Measurements from ENCODE around the gene ANKS1A.
"Not testable (repeated sequence)": the region's sequence is repeated elsewhere in the genome, so short reads cannot be mapped to it uniquely, and the experiment has no call there.

DNA sequence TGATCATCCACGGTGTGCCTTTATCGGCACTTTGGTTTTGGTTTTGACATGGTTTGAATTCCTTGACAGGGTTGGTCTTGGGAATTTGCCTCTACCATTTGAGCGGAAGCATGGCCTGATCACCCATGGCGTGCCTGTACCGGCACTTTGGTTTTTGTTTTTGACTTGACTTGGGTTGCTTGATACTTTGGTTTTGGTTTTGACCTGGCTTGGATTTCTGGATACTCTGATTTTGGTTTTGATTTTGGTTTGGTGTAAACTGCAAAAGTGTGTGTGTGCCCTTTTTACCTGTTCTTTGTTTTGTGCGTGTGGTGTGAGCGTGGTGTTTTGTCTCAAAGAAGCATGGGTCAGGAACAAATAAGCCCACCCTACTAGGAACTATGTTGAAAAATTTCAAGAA, 110.1 kb downstream of the ANKS1A start:
- TF ChIP-seq, protein P1, sequence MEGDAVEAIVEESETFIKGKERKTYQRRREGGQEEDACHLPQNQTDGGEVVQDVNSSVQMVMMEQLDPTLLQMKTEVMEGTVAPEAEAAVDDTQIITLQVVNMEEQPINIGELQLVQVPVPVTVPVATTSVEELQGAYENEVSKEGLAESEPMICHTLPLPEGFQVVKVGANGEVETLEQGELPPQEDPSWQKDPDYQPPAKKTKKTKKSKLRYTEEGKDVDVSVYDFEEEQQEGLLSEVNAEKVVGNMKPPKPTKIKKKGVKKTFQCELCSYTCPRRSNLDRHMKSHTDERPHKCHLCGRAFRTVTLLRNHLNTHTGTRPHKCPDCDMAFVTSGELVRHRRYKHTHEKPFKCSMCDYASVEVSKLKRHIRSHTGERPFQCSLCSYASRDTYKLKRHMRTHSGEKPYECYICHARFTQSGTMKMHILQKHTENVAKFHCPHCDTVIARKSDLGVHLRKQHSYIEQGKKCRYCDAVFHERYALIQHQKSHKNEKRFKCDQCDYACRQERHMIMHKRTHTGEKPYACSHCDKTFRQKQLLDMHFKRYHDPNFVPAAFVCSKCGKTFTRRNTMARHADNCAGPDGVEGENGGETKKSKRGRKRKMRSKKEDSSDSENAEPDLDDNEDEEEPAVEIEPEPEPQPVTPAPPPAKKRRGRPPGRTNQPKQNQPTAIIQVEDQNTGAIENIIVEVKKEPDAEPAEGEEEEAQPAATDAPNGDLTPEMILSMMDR (conservative IDR thresholded peaks at IDR 0.05; ENCODE audit: low read depth, low read length): not testable (repeated sequence)
- not testable (repeated sequence) for TF ChIP-seq SMC3 (IDR thresholded peaks at IDR 0.05; ENCODE audit: low read depth, low read length); POLR2A (IDR thresholded peaks at IDR 0.05; ENCODE audit: low read depth, low read length); BHLHE40 (IDR thresholded peaks at IDR 0.05; ENCODE audit: low read depth, low read length); MAZ (IDR thresholded peaks at IDR 0.05; ENCODE audit: borderline replicate concordance, low read depth, low read length); CEBPB (IDR thresholded peaks at IDR 0.05; ENCODE audit: low read depth, low read length); MAFK (IDR thresholded peaks at IDR 0.05; ENCODE audit: low read depth, low read length)
- TF ChIP-seq, protein P2, sequence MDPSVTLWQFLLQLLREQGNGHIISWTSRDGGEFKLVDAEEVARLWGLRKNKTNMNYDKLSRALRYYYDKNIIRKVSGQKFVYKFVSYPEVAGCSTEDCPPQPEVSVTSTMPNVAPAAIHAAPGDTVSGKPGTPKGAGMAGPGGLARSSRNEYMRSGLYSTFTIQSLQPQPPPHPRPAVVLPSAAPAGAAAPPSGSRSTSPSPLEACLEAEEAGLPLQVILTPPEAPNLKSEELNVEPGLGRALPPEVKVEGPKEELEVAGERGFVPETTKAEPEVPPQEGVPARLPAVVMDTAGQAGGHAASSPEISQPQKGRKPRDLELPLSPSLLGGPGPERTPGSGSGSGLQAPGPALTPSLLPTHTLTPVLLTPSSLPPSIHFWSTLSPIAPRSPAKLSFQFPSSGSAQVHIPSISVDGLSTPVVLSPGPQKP (IDR thresholded peaks at IDR 0.05; ENCODE audit: borderline replicate concordance, low read depth, low read length): not testable (repeated sequence)
- TF ChIP-seq, protein P3, sequence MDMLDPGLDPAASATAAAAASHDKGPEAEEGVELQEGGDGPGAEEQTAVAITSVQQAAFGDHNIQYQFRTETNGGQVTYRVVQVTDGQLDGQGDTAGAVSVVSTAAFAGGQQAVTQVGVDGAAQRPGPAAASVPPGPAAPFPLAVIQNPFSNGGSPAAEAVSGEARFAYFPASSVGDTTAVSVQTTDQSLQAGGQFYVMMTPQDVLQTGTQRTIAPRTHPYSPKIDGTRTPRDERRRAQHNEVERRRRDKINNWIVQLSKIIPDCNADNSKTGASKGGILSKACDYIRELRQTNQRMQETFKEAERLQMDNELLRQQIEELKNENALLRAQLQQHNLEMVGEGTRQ (IDR thresholded peaks at IDR 0.05; ENCODE audit: low read depth, low read length): not testable (repeated sequence)

All from IMR-90 (cell line).